ENCODE results near the gene DNAJC4. TPM values are rescaled to one million over a fixed set of nuclear protein-coding genes. Genes with fewer than 3 reads are reported as not detected.

DNAJC4 gene, protein sequence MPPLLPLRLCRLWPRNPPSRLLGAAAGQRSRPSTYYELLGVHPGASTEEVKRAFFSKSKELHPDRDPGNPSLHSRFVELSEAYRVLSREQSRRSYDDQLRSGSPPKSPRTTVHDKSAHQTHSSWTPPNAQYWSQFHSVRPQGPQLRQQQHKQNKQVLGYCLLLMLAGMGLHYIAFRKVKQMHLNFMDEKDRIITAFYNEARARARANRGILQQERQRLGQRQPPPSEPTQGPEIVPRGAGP
- total RNA-seq, result 9.4 and 18.3 TPM in 2 replicates

GRCh38 chr11:64230171-64230984 is at the start of gene DNAJC4:
TSS of gene DNAJC4 (plus strand) at chr11:64230548. CDS start at chr11:64230855, 307 bp downstream.

DNA sequence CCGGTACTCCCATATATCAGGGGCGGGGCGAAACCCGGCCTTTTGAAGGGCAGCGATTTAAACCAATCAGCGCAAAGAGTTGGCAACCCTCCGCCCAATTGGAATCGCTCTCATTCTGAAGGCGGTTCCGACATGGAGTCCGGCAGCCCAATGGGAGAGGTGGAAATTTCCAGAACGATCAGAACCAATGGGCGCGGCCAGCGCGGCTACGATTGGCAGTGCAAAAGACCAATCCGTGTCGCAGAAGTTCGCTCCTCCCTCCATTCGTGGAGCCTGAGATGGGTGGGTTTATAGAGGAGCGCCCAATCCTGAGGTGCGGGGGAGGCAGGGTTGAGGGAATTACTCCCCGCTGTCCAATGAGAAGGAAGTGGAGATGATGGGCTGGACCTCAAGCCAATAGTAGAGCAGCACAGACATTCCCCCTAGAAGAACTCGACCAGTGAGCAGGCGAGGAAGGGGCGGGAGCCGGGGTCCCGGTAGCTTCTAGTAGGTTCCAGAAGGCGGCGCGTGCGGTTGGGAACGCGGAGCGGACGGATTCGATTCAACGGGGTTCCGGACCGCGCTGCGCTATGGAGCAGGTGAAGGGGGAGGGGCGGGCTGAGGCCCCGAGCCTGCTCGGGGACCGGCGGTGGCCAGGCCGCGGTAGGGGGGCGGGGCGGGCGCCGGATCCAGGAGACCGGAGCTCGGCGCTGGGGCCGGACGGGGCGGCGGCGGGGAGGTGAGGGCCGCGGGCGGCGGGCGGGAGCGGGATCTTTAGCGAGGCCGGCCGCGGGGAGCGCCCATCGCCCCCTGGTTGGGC is 44.5 kb upstream of the DNAJC4 start, which contains the start of gene STIP1:
STIP1 (plus strand) TSS at position 479 of the 799 bp plus-strand sequence; CDS start at position 570, 91 bp downstream.

DNA sequence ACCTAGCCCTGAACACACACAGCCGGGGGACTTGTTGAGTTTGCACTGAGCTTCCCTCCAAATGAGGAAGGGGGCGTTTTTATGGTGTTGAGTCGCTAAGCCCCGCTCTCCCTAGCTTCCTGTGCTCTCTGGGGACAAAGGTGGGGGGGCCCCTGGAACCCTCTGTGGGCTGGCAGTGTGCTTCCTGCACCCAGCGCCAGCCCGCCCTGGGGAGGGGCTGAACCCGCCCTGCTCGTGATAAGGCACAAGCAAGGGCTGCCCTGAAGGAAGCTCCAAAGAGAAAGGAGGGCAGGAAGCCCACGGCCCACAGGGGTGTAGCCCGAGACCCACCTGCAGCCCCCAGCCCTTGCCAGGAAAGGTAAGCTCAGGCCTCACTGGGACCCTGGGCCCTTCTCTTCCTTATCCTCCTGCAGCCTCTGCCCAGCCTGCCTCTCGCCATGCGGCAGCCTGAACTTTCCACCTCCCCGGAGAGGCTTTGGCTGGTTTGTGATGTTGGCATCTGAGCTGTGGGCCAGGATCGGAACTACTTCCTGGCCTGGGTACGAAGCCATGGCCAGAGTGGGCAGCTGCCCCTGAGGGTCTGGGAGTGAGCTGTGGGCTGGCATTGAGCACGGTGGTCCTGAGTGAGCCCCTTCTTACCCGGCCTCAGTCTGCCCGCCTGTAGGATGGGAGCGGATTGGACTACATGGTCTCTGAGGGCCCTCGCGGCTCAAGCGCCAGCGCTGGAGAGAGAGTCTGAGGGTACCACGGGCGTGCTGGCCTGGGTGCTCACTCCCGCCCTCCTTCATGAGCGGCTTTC is 23.7 kb upstream of the DNAJC4 start, which contains the start of gene FERMT3:
FERMT3 (plus strand) TSS at position 265 of the 799 bp plus-strand sequence. CDS start 644 bp downstream, outside the sequence.

GRCh38 chr11:64225608-64226506 is 4.5 kb upstream of the DNAJC4 start, which contains the start of the genes NUDT22 and TRPT1:
TSS of gene NUDT22 (plus strand) at chr11:64226274. CDS start at chr11:64226653, 379 bp downstream.
TSS of gene TRPT1 (minus strand) at chr11:64226186. CDS start at chr11:64225860, 326 bp downstream.

GRCh38 chr11:64233913-64234586 is 3.7 kb downstream of the DNAJC4 start, which contains the start of gene VEGFB:
TSS of gene VEGFB (plus strand) at chr11:64234584. CDS start at chr11:64234834, 250 bp downstream.

DNA sequence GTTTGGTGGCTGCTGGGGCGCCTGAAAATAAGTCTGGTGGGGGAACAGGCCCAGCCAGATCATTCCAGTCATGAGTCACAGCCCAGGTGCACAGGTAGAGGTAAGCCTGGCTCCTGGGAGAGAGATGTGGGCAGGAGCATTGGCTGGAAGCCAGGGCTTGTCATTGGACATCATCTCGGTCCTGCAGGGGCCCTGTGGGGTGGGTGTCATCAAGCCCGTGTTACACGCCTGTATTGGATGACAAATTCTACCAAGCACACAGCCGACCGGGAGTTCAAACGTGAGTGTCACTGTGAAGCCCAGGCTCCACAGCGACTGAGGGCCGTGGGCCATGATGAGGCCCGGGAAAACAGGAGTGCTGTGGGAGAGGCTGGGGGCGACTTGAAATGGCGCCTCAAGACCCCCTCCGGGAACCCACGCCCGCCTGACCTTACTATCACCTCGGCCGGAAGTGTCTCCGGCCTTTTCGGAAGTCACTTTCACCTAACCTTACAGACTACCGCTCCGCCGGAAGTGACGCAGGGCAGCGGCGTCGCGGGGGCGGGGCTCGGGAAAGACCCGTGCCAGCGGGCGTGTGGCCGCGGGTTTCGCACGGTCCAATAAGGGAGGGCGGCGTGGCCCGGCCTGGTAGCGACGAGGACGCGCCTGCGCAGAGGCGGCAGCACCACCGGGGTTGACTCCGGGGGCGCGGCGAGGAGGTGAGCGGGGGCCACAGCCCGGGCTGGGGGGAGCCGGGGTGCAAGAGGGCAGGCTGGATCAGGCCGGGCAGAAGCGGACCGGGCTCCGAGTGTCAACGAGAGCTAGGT is 10.3 kb downstream of the DNAJC4 start, which contains the start of gene FKBP2:
FKBP2 (plus strand) TSS at position 661 of the 806 bp plus-strand sequence. CDS start 1,293 bp downstream, outside the sequence.

GRCh38 chr11:64246871-64247728 is 16.8 kb downstream of the DNAJC4 start, which contains the start of gene PPP1R14B:
TSS of gene PPP1R14B (minus strand) at chr11:64246943. CDS start at chr11:64246673, 270 bp downstream.

GRCh38 chr11:64251016-64251752 is 20.8 kb downstream of the DNAJC4 start, which contains the start of gene PLCB3:
TSS of gene PLCB3 (plus strand) at chr11:64251530. CDS start at chr11:64251650, 120 bp downstream.

Other genes with a start within 250 kb of the DNAJC4 start
- 54.1 and 64.0 TPM in 2 replicates for gene OTUB1, start 244.1 kb upstream of the DNAJC4 start, total RNA-seq
- not detected in 2 replicates for gene FLRT1, start 194.6 kb upstream of the DNAJC4 start, total RNA-seq
- 17.0 and 37.6 TPM in 2 replicates for gene MACROD1, start 64.4 kb upstream of the DNAJC4 start, total RNA-seq
- gene STIP1, start 44.4 kb upstream of the DNAJC4 start, total RNA-seq, result 212 and 271 TPM in 2 replicates
- 33.1 and 47.7 TPM in 2 replicates for gene FERMT3, start 23.8 kb upstream of the DNAJC4 start, total RNA-seq
- 29.9 and 43.1 TPM in 2 replicates for gene TRPT1, start 4.4 kb upstream of the DNAJC4 start, total RNA-seq
- gene NUDT22, start 4.3 kb upstream of the DNAJC4 start, total RNA-seq, result 35.3 and 43.1 TPM in 2 replicates
- 12.5 and 23.2 TPM in 2 replicates for gene VEGFB, start 4.0 kb downstream of the DNAJC4 start, total RNA-seq
- gene FKBP2, start 10.5 kb downstream of the DNAJC4 start, total RNA-seq, result 27.3 and 30.7 TPM in 2 replicates
- gene PPP1R14B, start 16.4 kb downstream of the DNAJC4 start, total RNA-seq, result 256 and 260 TPM in 2 replicates
- gene PLCB3, start 21.0 kb downstream of the DNAJC4 start, total RNA-seq, result 50.0 and 54.9 TPM in 2 replicates
- gene BAD, start 54.1 kb downstream of the DNAJC4 start, total RNA-seq, result 59.6 and 75.5 TPM in 2 replicates
- 15.5 and 16.3 TPM in 2 replicates for gene GPR137, start 55.3 kb downstream of the DNAJC4 start, total RNA-seq
- 0.10 TPM in 1 of 2 replicates, not detected in the other for gene KCNK4, start 60.8 kb downstream of the DNAJC4 start, total RNA-seq
- gene CATSPERZ, start 69.8 kb downstream of the DNAJC4 start, total RNA-seq, result 0.38 TPM in 1 of 2 replicates, not detected in the other
- gene ESRRA, start 75.0 kb downstream of the DNAJC4 start, total RNA-seq, result 40.7 and 50.0 TPM in 2 replicates
- 124 and 155 TPM in 2 replicates for gene TRMT112, start 87.0 kb downstream of the DNAJC4 start, total RNA-seq
- 154 and 168 TPM in 2 replicates for gene PRDX5, start 87.6 kb downstream of the DNAJC4 start, total RNA-seq
- 1.7 and 2.3 TPM in 2 replicates for gene CCDC88B, start 109.7 kb downstream of the DNAJC4 start, total RNA-seq
- gene RPS6KA4, start 128.6 kb downstream of the DNAJC4 start, total RNA-seq, result 44.4 and 52.3 TPM in 2 replicates